ENCODE measurements around the gene ASB8.

DNA sequence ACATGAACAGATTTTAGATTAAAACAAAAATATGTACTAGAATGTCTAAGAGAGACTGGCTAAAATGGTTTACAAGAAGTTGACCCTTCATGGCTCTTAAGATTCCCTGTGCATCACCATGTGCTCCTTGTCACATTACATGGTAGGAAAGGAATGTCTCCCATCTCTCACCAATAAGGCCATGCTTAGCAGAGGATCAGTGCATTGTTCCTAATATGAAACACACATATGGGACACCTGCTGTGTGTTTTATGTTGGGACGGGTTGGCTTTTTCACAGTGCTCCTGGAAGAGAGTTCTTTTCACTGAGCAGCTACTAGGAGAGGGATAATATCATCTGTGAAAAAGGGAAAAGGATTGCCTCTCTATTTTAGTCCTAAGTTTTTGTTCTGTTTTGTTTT, 28.5 kb downstream of the ASB8 start:
- TF ChIP-seq CTCF (IDR thresholded peaks at IDR 0.05; ENCODE audit: insufficient read depth, low read length, poor library complexity, severe bottlenecking) (no peak), EZH2phosphoT487 (conservative IDR thresholded peaks at IDR 0.05; ENCODE audit: low read length) (no peak)
